Stromal cell of bone marrow (primary cell): ENCODE data around the gene FAM76B.
"Not testable (repeated sequence)": the region's sequence is repeated elsewhere in the genome, so short reads cannot be mapped to it uniquely, and the experiment has no call there.

Source experiments
- DNase-seq: peaks from one replicate; pipeline ENCODE4 v3.0.0-alpha.2; 2012; ENCODE audit warnings: low read depth

The FAM76B gene

GRCh38 chr11:95789506-95790122, at the start of gene FAM76B:
TSS of gene FAM76B (minus strand) at chr11:95789782. CDS start at chr11:95789478, 304 bp downstream.
- DNase-seq: peak; percentile 98

- peak; percentile 79 for DNase-seq
These were observed 46.3 kb upstream of the FAM76B start for GRCh38 chr11:95835768-95836488.

GRCh38 chr11:95835351-95835750, 45.8 kb upstream of the FAM76B start:
- DNase-seq: no peak

- DNase-seq: no peak
These were observed 43.8 kb upstream of the FAM76B start for GRCh38 chr11:95833378-95833777.

GRCh38 chr11:95832763-95833162, 43.2 kb upstream of the FAM76B start:
- no peak for DNase-seq

GRCh38 chr11:95831198-95831883, 41.8 kb upstream of the FAM76B start:
- DNase-seq: peak; percentile 13

- no peak for DNase-seq
These were observed 40.1 kb upstream of the FAM76B start for GRCh38 chr11:95829580-95830259.

- DNase-seq: no peak
These were observed 38.1 kb upstream of the FAM76B start for GRCh38 chr11:95827696-95828095.

GRCh38 chr11:95821640-95822039, 32.1 kb upstream of the FAM76B start:
- DNase-seq: peak; percentile 21

GRCh38 chr11:95816037-95816436, 26.5 kb upstream of the FAM76B start:
- DNase-seq: no peak

- DNase-seq: not testable (repeated sequence)
These were observed 21.5 kb upstream of the FAM76B start for GRCh38 chr11:95811052-95811451.

GRCh38 chr11:95806464-95806863, 16.9 kb upstream of the FAM76B start:
- DNase-seq: not testable (repeated sequence)

- no peak for DNase-seq
These were observed 16.3 kb upstream of the FAM76B start for GRCh38 chr11:95805869-95806268.

- no peak for DNase-seq
These were observed 14.4 kb upstream of the FAM76B start for GRCh38 chr11:95803973-95804372.

- DNase-seq: no peak
These were observed 13.2 kb upstream of the FAM76B start for GRCh38 chr11:95802806-95803205.

- DNase-seq: no peak
These were observed 10.9 kb upstream of the FAM76B start for GRCh38 chr11:95800438-95800837.

- no peak for DNase-seq
These were observed 10.0 kb upstream of the FAM76B start for GRCh38 chr11:95799546-95799945.

GRCh38 chr11:95796501-95796900, 6.9 kb upstream of the FAM76B start:
- no peak for DNase-seq

- no peak for DNase-seq
These were observed 6.2 kb upstream of the FAM76B start for GRCh38 chr11:95795627-95796295.

GRCh38 chr11:95794086-95794485, 4.5 kb upstream of the FAM76B start:
- peak; percentile 10 for DNase-seq

GRCh38 chr11:95793116-95793515, 3.5 kb upstream of the FAM76B start:
- DNase-seq: no peak

- DNase-seq: no peak
These were observed 3.1 kb upstream of the FAM76B start for GRCh38 chr11:95792700-95793099.
